HG03060 (cell line): ENCODE results near the gene ST7.
"Not testable (repeated sequence)": the region's sequence is repeated elsewhere in the genome, so short reads cannot be mapped to it uniquely, and the experiment has no call there.

Experiments
- ATAC-seq: cut with Tn5 transposase; IDR thresholded peaks from one replicate; pipeline ENCODE4 v1.9.1; 2021; ENCODE audit warnings: low read depth, moderate number of reproducible peaks; ENCODE audit not compliant: unreplicated experiment

Gene ST7

GRCh38 chr7:117245703-117246102, 292.4 kb downstream of the ST7 start:
- ATAC-seq = not testable (repeated sequence)

- ATAC-seq = no peak
These were observed 294.5 kb downstream of the ST7 start for GRCh38 chr7:117247809-117248208.

- ATAC-seq = no peak
These were observed 295.5 kb downstream of the ST7 start for GRCh38 chr7:117248829-117249228.

GRCh38 chr7:117249696-117250095, 296.4 kb downstream of the ST7 start:
- no peak for ATAC-seq

- ATAC-seq = no peak
These were observed 296.9 kb downstream of the ST7 start for GRCh38 chr7:117250245-117250644.

GRCh38 chr7:117250801-117251200, 297.5 kb downstream of the ST7 start:
- ATAC-seq = no peak

- no peak for ATAC-seq
These were observed 298.4 kb downstream of the ST7 start for GRCh38 chr7:117251687-117252086.

- ATAC-seq = no peak
These were observed 306.3 kb downstream of the ST7 start for GRCh38 chr7:117259615-117260014.

- ATAC-seq = no peak
These were observed 309.2 kb downstream of the ST7 start for GRCh38 chr7:117262546-117262945.

GRCh38 chr7:117264716-117265115, 311.4 kb downstream of the ST7 start:
- no peak for ATAC-seq

- ATAC-seq = no peak
These were observed 316.1 kb downstream of the ST7 start for GRCh38 chr7:117269417-117269816.

GRCh38 chr7:117269886-117270285, 316.6 kb downstream of the ST7 start:
- ATAC-seq = no peak

- ATAC-seq = no peak
These were observed 317.1 kb downstream of the ST7 start for GRCh38 chr7:117270371-117270770.

GRCh38 chr7:117271566-117271965, 318.3 kb downstream of the ST7 start:
- ATAC-seq = no peak

- no peak for ATAC-seq
These were observed 318.9 kb downstream of the ST7 start for GRCh38 chr7:117272017-117272759.

- ATAC-seq = no peak
These were observed 320.0 kb downstream of the ST7 start for GRCh38 chr7:117273325-117273724.

GRCh38 chr7:117273814-117274225, 320.5 kb downstream of the ST7 start:
- ATAC-seq = no peak

- ATAC-seq = no peak
These were observed 321.6 kb downstream of the ST7 start for GRCh38 chr7:117274951-117275350.

GRCh38 chr7:117277576-117277975, 324.3 kb downstream of the ST7 start:
- ATAC-seq = no peak

GRCh38 chr7:117278040-117278439, 324.7 kb downstream of the ST7 start:
- ATAC-seq = no peak

- ATAC-seq = no peak
These were observed 325.9 kb downstream of the ST7 start for GRCh38 chr7:117279203-117279602.
